DND-41 (cell line): Measurements from ENCODE around the gene DAGLA.

Source experiments
- CTCF ChIP-seq: IDR thresholded peaks from 2 replicates; pipeline ENCODE4 v1.5.1; 2012; ENCODE audit warnings: borderline replicate concordance, low read length, moderate library complexity, mild to moderate bottlenecking; ENCODE audit not compliant: poor library complexity, severe bottlenecking; ENCODE audit errors: extremely low read depth
- EZH2 ChIP-seq: IDR thresholded peaks from 3 replicates; pipeline ENCODE4 v1.6.1; 2012; ENCODE audit warnings: borderline replicate concordance, low read depth, mild to moderate bottlenecking, moderate library complexity, low read length, inconsistent platforms; ENCODE audit not compliant: severe bottlenecking

GRCh38 chr11:61690706-61691379 is 10.7 kb downstream of the DAGLA start:
- no peak for TF ChIP-seq EZH2
- no peak for TF ChIP-seq CTCF
